HG02943 (cell line): ENCODE results near the gene LAP3.

Experiments used
- ATAC-seq: cut with Tn5 transposase; IDR thresholded peaks from one replicate; pipeline ENCODE4 v1.9.1; 2021; ENCODE audit warnings: mild to moderate bottlenecking, low read depth, moderate library complexity; ENCODE audit not compliant: unreplicated experiment

The LAP3 gene

GRCh38 chr4:17614416-17615299, 37.7 kb downstream of the LAP3 start, which contains the start of gene MED28:
MED28 (plus strand) TSS chr4:17614641; CDS start chr4:17614655, 14 bp downstream.
- ATAC-seq = peak; percentile 95

GRCh38 chr4:17616283-17616682, 39.3 kb downstream of the LAP3 start:
- no peak for ATAC-seq

GRCh38 chr4:17618926-17619325, 41.9 kb downstream of the LAP3 start:
- ATAC-seq = no peak

GRCh38 chr4:17619416-17620105, 42.6 kb downstream of the LAP3 start:
- no peak for ATAC-seq

GRCh38 chr4:17623451-17624001, 46.5 kb downstream of the LAP3 start:
- ATAC-seq = no peak

- ATAC-seq = no peak
Measured at GRCh38 chr4:17624821-17625220, 47.8 kb downstream of the LAP3 start.

GRCh38 chr4:17630228-17630627, 53.2 kb downstream of the LAP3 start:
- no peak for ATAC-seq

- no peak for ATAC-seq
Measured at GRCh38 chr4:17633600-17633999, 56.6 kb downstream of the LAP3 start.

- ATAC-seq = no peak
Measured at GRCh38 chr4:17635056-17635455, 58.1 kb downstream of the LAP3 start.

GRCh38 chr4:17636341-17636695, 59.3 kb downstream of the LAP3 start:
- ATAC-seq = no peak

- ATAC-seq = peak; percentile 79
Measured at GRCh38 chr4:17636696-17637622, 60.0 kb downstream of the LAP3 start.

GRCh38 chr4:17639136-17639535, 62.1 kb downstream of the LAP3 start:
- no peak for ATAC-seq

GRCh38 chr4:17642398-17642783, 65.4 kb downstream of the LAP3 start:
- ATAC-seq = no peak

GRCh38 chr4:17646693-17647092, 69.7 kb downstream of the LAP3 start:
- ATAC-seq = no peak

GRCh38 chr4:17647176-17647806, 70.3 kb downstream of the LAP3 start:
- no peak for ATAC-seq

GRCh38 chr4:17647927-17648326, 70.9 kb downstream of the LAP3 start:
- no peak for ATAC-seq

GRCh38 chr4:17650406-17650805, 73.4 kb downstream of the LAP3 start:
- ATAC-seq = no peak

- ATAC-seq = no peak
Measured at GRCh38 chr4:17654701-17655100, 77.7 kb downstream of the LAP3 start.

- no peak for ATAC-seq
Measured at GRCh38 chr4:17657090-17657489, 80.1 kb downstream of the LAP3 start.
